ENCODE results near the gene B4GALT6. TPM values are rescaled to one million over a fixed set of nuclear protein-coding genes. Genes with fewer than 3 reads are reported as not detected.

The B4GALT6 gene
- total and polyA plus RNA-seq, 2 of the 4 experiments (the other 2 are of a cell fraction) = 1.1 to 3.9 TPM

- no peak overlapping the region for H2BK15ac ChIP-seq (ENCODE audit: low read depth, low read length)
- H2AFZ ChIP-seq (replicated peaks; ENCODE audit: low read length, poor library complexity) = no peak overlapping the region
- H3K4me2 ChIP-seq (ENCODE audit: low read depth, low read length) = no peak overlapping the region
- no peak overlapping the region for H4K8ac ChIP-seq (ENCODE audit: low read depth in 2 of 2, low read length in 2 of 2)
- no peak overlapping the region for H4K91ac ChIP-seq (ENCODE audit: insufficient read depth, low read depth, low read length)
- no peaks in the 10 kb centered on the region for H3K9me3 ChIP-seq (ENCODE audit: control insufficient read depth, insufficient read depth, low read length)
- WGBS, 2 experiments (ENCODE audit: extremely low coverage in 2 of 2, insufficient read length in 1 of 2) = 20% methylated on average over 2 of the region's 4 CpGs; no CpG with 5 or more reads in 1 of the 2 experiments
- H2AK5ac ChIP-seq (ENCODE audit: low read depth, low read length) = no peak overlapping the region
- no peak overlapping the region for H4K5ac ChIP-seq (ENCODE audit: low read depth, low read length)
- H3K56ac ChIP-seq (ENCODE audit: extremely low read depth, insufficient read depth, low read length) = no peak overlapping the region
- intact Hi-C loops (cut with micrococcal nuclease) (no loop called here), in situ Hi-C loops (cut with MboI; ENCODE audit: low sequenced_read_pairs) (no loop called here), dilution Hi-C loops (cut with HindIII; ENCODE audit: low sequenced_read_pairs, unreplicated experiment) (no loop called here)
- no peak overlapping the region for H3K4me3 ChIP-seq (ENCODE audit: insufficient read depth, low read depth, low read length)
- DNase-seq (no peak), ATAC-seq (ENCODE audit: low read depth) (no peak)
- H3K23ac ChIP-seq (ENCODE audit: low read depth, low read length) = no peak overlapping the region
- H3K79me1 ChIP-seq (ENCODE audit: low read depth in 1 of 2, low read length in 2 of 2) = no peaks in the 10 kb centered on the region
- no peak overlapping the region for H2BK120ac ChIP-seq (ENCODE audit: low read depth, low read length)
- H3K9ac ChIP-seq (ENCODE audit: low read depth, low read length) = no peak overlapping the region
- H3K36me3 ChIP-seq (ENCODE audit: control insufficient read depth, insufficient read depth, low read length) = no peaks in the 10 kb centered on the region
- BruUV-seq (replicated peaks) = no TSS peak
- H4K20me1 ChIP-seq (ENCODE audit: insufficient read depth, low read length) = no peaks in the 10 kb centered on the region
- no peak overlapping the region for H3K14ac ChIP-seq (replicated peaks; ENCODE audit: low read depth, low read length)
- no peaks in the 10 kb centered on the region for H3K4me1 ChIP-seq (ENCODE audit: control insufficient read depth, insufficient read depth, low read length)
- H3K27ac ChIP-seq (ENCODE audit: insufficient read depth, low read length) = no peak overlapping the region
- no peak overlapping the region for H3K4ac ChIP-seq (ENCODE audit: low read depth, low read length)
- no peak overlapping the region for H3K18ac ChIP-seq (ENCODE audit: low read depth, low read length)
- TF ChIP-seq RCOR1 (IDR thresholded peaks at IDR 0.05; ENCODE audit: insufficient replicate concordance, low read length) (no peak), RFX5 (IDR thresholded peaks at IDR 0.05; ENCODE audit: low read depth, low read length) (no peak), SMC3 (IDR thresholded peaks at IDR 0.05; ENCODE audit: low read depth, low read length) (no peak), CEBPB (IDR thresholded peaks at IDR 0.05; ENCODE audit: low read depth, low read length) (no peak), MAFK (IDR thresholded peaks at IDR 0.05; ENCODE audit: low read depth, low read length) (no peak), USF2 (IDR thresholded peaks at IDR 0.05; ENCODE audit: low read depth, low read length) (no peak), BHLHE40 (IDR thresholded peaks at IDR 0.05; ENCODE audit: low read depth, low read length) (no peak), ELK1 (IDR thresholded peaks at IDR 0.05; ENCODE audit: borderline replicate concordance, low read depth, low read length) (no peak), RAD21 (IDR thresholded peaks at IDR 0.05; ENCODE audit: low read length) (no peak), POLR2A (IDR thresholded peaks at IDR 0.05; ENCODE audit: low read depth, low read length) (no peak), MAZ (IDR thresholded peaks at IDR 0.05; ENCODE audit: borderline replicate concordance, low read depth, low read length) (no peak)
- no peak overlapping the region for H2AK9ac ChIP-seq (replicated peaks; ENCODE audit: low read depth, low read length, poor library complexity)
- ChIA-PET POLR2A (ENCODE audit: unreplicated experiment) (no interaction called here), CTCF (no interaction called here)
- H3K27me3 ChIP-seq (ENCODE audit: control insufficient read depth, insufficient read depth, low read length) = no peaks in the 10 kb centered on the region
- no peaks in the 10 kb centered on the region for H3K9me1 ChIP-seq (ENCODE audit: insufficient read depth, low read length)
- no peak overlapping the region for H2BK20ac ChIP-seq (ENCODE audit: low read depth, low read length)
- H2BK5ac ChIP-seq (ENCODE audit: low read depth, low read length, poor library complexity, severe bottlenecking) = no peak overlapping the region
Observed at GRCh38 chr18:31576670-31577069, 107.7 kb downstream of the B4GALT6 start.
